GM12878 (cell line): ENCODE data around the gene SNCA. TPM values are rescaled to one million over a fixed set of nuclear protein-coding genes. Genes with fewer than 3 reads are reported as not detected.

Experiments
- ATAC-seq: fragments of 200-7000 bp; cut with Tn5 transposase; 3 replicates; pipeline ENCODE4 v1.9.1; 2020; ENCODE audit warnings: mild to moderate bottlenecking, moderate library complexity
- BruUV-seq: library from RNA; stranded (reverse); fragments of 400-500 nt; replicated peaks from 2 replicates; lab custom pipeline; 2021; lab: Mats Ljungman, UMichigan
- CTCF ChIA-PET: fragments of 300-600 bp; sonication (Branson Sonifier 250); formaldehyde crosslinking; extraction: SDS; loops from one replicate; lab custom pipeline; 2021; ENCODE audit warnings: inconsistent platforms; lab: Yijun Ruan, JAX
- POLR2A ChIA-PET: fragments of 350-600 bp; formaldehyde crosslinking; extraction: SDS; loops from one replicate; lab custom pipeline; 2021; ENCODE audit warnings: inconsistent platforms; lab: Charles Lee
- RAD21 ChIA-PET: fragments of 300-600 bp; sonication (Branson Sonifier 250); formaldehyde crosslinking; loops from one replicate; lab custom pipeline; 2023; ENCODE audit warnings: antibody characterized with exemption; ENCODE audit not compliant: unreplicated experiment; lab: Charles Lee
- SMC1A ChIA-PET: fragments of 300-600 bp; sonication (Branson Sonifier 250); formaldehyde crosslinking; loops from one replicate; lab custom pipeline; 2023; ENCODE audit not compliant: unreplicated experiment, uncharacterized antibody; lab: Charles Lee
- DNase-seq: peaks from one replicate; pipeline ENCODE4 v3.0.0-alpha.2; 2011; ENCODE audit warnings: low read depth, low spot score
- FAIRE-seq: peaks from 3 replicates; lab custom pipeline; 2011; peaks lifted over from hg19 to GRCh38; lab: Jason Lieb, UNC
- H2AFZ ChIP-seq: 2 replicates; pipeline ENCODE4 v1.6.0; 2011; ENCODE audit warnings: low read depth, low read length, control low read depth; ENCODE audit not compliant: control insufficient read depth
- H3K27ac ChIP-seq: 2 replicates; pipeline ENCODE4 v1.5.1; 2011; ENCODE audit warnings: control low read depth; ENCODE audit not compliant: control insufficient read depth, insufficient read depth
- H3K27me3 ChIP-seq, 2 experiments: replicated peaks in 1 of 2; 2 replicates each; pipeline versions ENCODE4 v1.6.0 to v1.6.1; 2011; ENCODE audit warnings: low read length in 1 of 2; ENCODE audit not compliant: control insufficient read depth in 2 of 2, insufficient read depth in 2 of 2
- H3K36me3 ChIP-seq, 2 experiments: 2 replicates each; pipeline ENCODE4 v1.5.1; 2011; ENCODE audit warnings: low read length in 1 of 2; ENCODE audit not compliant: control insufficient read depth in 2 of 2, insufficient read depth in 2 of 2
- H3K4me1 ChIP-seq: 2 replicates; pipeline ENCODE4 v1.6.1; 2011; ENCODE audit warnings: mild to moderate bottlenecking, low read length, moderate library complexity, mixed read lengths; ENCODE audit not compliant: control insufficient read depth, insufficient read depth
- H3K4me2 ChIP-seq: 2 replicates; pipeline ENCODE4 v1.6.0; 2011; ENCODE audit warnings: control low read depth; ENCODE audit not compliant: control insufficient read depth, insufficient read depth
- H3K4me3 ChIP-seq: fragments of 200-600 bp; sonication (generic); 2 replicates; pipeline ENCODE4 v1.5.1; 2016
- H3K79me2 ChIP-seq: 2 replicates; pipeline ENCODE4 v1.6.0; 2011; ENCODE audit warnings: low read length; ENCODE audit not compliant: control insufficient read depth, insufficient read depth
- H3K9ac ChIP-seq: 2 replicates; pipeline ENCODE4 v1.8.0; 2011; ENCODE audit warnings: low read length, control low read depth, mixed read lengths; ENCODE audit not compliant: control insufficient read depth, insufficient read depth
- H3K9me3 ChIP-seq: replicated peaks from 3 replicates; pipeline ENCODE4 v1.5.1; 2011; ENCODE audit warnings: mild to moderate bottlenecking, low read length; ENCODE audit not compliant: control insufficient read depth, insufficient read depth
- H4K20me1 ChIP-seq: 2 replicates; pipeline ENCODE4 v1.6.0; 2011; ENCODE audit not compliant: control insufficient read depth, insufficient read depth
- ATF2 ChIP-seq: IDR thresholded peaks from 2 replicates; pipeline ENCODE4 v1.6.1; 2012; ENCODE audit warnings: low read length, inconsistent platforms
- BCL11A ChIP-seq: IDR thresholded peaks from 2 replicates; pipeline ENCODE4 v1.6.1; 2011; ENCODE audit warnings: low read depth, low read length
- BHLHE40 ChIP-seq, 2 experiments: fragments of 450-650 bp in 1 of 2; IDR thresholded peaks; 2 replicates each; pipeline ENCODE4 v1.6.1; 2011 to 2017; ENCODE audit warnings: low read depth in 2 of 2, borderline replicate concordance in 1 of 2, improper control_type of control experiment in 1 of 2, low read length in 1 of 2, mild to moderate bottlenecking in 1 of 2
- CEBPB ChIP-seq, 2 experiments: fragments of 150-350 bp in 1 of 2; IDR thresholded peaks; 2 replicates each; pipeline ENCODE4 v1.6.1; 2012 to 2014; ENCODE audit warnings: low read depth in 2 of 2, low read length in 2 of 2, borderline replicate concordance in 1 of 2, inconsistent platforms in 1 of 2
- FOXK2 ChIP-seq: fragments of 450-650 bp; IDR thresholded peaks from 2 replicates; pipeline ENCODE4 v1.6.1; 2017; ENCODE audit warnings: mild to moderate bottlenecking, moderate library complexity
- IKZF2 ChIP-seq, 2 experiments: fragments of 450-650 bp; IDR thresholded peaks; 2 replicates each; pipeline ENCODE4 v1.6.1; 2017; ENCODE audit warnings: mild to moderate bottlenecking in 2 of 2, moderate library complexity in 2 of 2
- JUNB ChIP-seq: IDR thresholded peaks from 2 replicates; pipeline ENCODE4 v1.6.1; 2016; ENCODE audit warnings: antibody characterized with exemption, mild to moderate bottlenecking
- MAX ChIP-seq: IDR thresholded peaks from 2 replicates; pipeline ENCODE4 v1.6.1; 2012; ENCODE audit warnings: low read depth, low read length, improper control_type of control experiment
- NFXL1 ChIP-seq: fragments of 450-650 bp; IDR thresholded peaks from 2 replicates; pipeline ENCODE4 v1.6.1; 2017; ENCODE audit warnings: antibody characterized with exemption, mild to moderate bottlenecking, borderline replicate concordance
- NR2F1 ChIP-seq: fragments of 450-650 bp; conservative IDR thresholded peaks from 2 replicates; pipeline ENCODE4 v1.6.1; 2017; ENCODE audit warnings: mild to moderate bottlenecking
- SIX5 ChIP-seq: IDR thresholded peaks from 2 replicates; pipeline ENCODE4 v1.6.1; 2011; ENCODE audit warnings: mild to moderate bottlenecking, low read depth, low read length, moderate library complexity; ENCODE audit not compliant: severe bottlenecking
- SMARCA5 ChIP-seq: fragments of 450-650 bp; IDR thresholded peaks from 2 replicates; pipeline ENCODE4 v1.6.1; 2017; ENCODE audit warnings: mild to moderate bottlenecking
- TBL1XR1 ChIP-seq: IDR thresholded peaks from 2 replicates; pipeline ENCODE4 v1.6.1; 2012; ENCODE audit warnings: low read depth, low read length, improper control_type of control experiment
- ZBED1 ChIP-seq: IDR thresholded peaks from 2 replicates; pipeline ENCODE4 v1.6.1; 2016; ENCODE audit warnings: borderline replicate concordance
- ZNF622 ChIP-seq: fragments of 450-650 bp; IDR thresholded peaks from 2 replicates; pipeline ENCODE4 v1.6.1; 2017; ENCODE audit warnings: mild to moderate bottlenecking, inconsistent platforms
- WGBS: methylation state at CpG from one replicate; pipeline ENCODE4 v1.1.6; 2016; ENCODE audit warnings: low lambda C conversion rate; ENCODE audit not compliant: insufficient replicate concordance, insufficient coverage; ENCODE audit errors: missing lambda C conversion rate; 5-methylcytosine and 5-hydroxymethylcytosine counted together
- in situ Hi-C: fragments of 300-500 bp; cut with MboI; formaldehyde crosslinking; loops from 9 replicates; pipeline ENCODE4 v1.14.3; 2018; ENCODE audit warnings: mixed read lengths
- intact Hi-C: fragments of 100-400 bp; cut with micrococcal nuclease; formaldehyde crosslinking; loops from one replicate; pipeline ENCODE4 v1.14.2; 2022; ENCODE audit not compliant: unreplicated experiment
- polyA plus RNA-seq, 11 experiments: library from polyadenylated mRNA; depleted of rRNA in 4 of 11; unstranded in 6 of 11; stranded (reverse) in 5 of 11; fragments of >200 nt; fragmentation: Nextera tagmentation in 4 of 11; fragmentation: Illumina TruSeq in 1 of 11; extraction: Ambion mirVana in 4 of 11; extraction: Trizol in 1 of 11; gene quantifications; 1 replicate in 1 of 11; 2 replicates in 10 of 11; pipeline versions ENCODE4 v1.2.1 to v1.2.3, GENCODE V29; 2011 to 2016; ENCODE audit warnings: inconsistent platforms in 2 of 11, missing spikeins in 2 of 11, low read depth in 1 of 11
- total RNA-seq, 4 experiments: library from RNA; depleted of rRNA in 3 of 4; stranded (reverse); fragments of >200 nt in 3 of 4; fragmentation: Illumina TruSeq in 1 of 4; extraction: Trizol in 1 of 4; gene quantifications; 2 replicates each; pipeline versions ENCODE4 v1.2.1 to v1.2.3, GENCODE V29; 2013 to 2021
- TF ChIP-seq, protein P1 (sequence below): fragments of 450-650 bp; IDR thresholded peaks from 2 replicates; pipeline ENCODE4 v1.6.1; 2017; ENCODE audit warnings: mild to moderate bottlenecking, moderate library complexity

The SNCA gene
- total and polyA plus RNA-seq, 10 of the 15 experiments (the other 5 are each of a cell fraction or from before 2014, with no cell fraction given), result 0.22 TPM; not detected in 9

GRCh38 chr4:89807441-89808140 is 29.4 kb downstream of the SNCA start:
- no peak for FAIRE-seq
- H3K79me2 ChIP-seq, result no peaks in the 10 kb centered on the region
- no peak for TF ChIP-seq ZBED1
- no peak for TF ChIP-seq MAX
- no peak for TF ChIP-seq ATF2
- no peak for TF ChIP-seq NR2F1
- TF ChIP-seq BHLHE40 (IDR thresholded peaks at IDR 0.05; ENCODE audit: borderline replicate concordance in 1 of 2, low read depth in 2 of 2, low read length in 1 of 2), result no peak
- no peak for TF ChIP-seq ZNF622
- no peak for TF ChIP-seq NFXL1
- TF ChIP-seq BCL11A, result no peak
- TF ChIP-seq SMARCA5, result no peak
- TF ChIP-seq JUNB, result no peak
- TF ChIP-seq SIX5, result no peak
- TF ChIP-seq, protein P1, sequence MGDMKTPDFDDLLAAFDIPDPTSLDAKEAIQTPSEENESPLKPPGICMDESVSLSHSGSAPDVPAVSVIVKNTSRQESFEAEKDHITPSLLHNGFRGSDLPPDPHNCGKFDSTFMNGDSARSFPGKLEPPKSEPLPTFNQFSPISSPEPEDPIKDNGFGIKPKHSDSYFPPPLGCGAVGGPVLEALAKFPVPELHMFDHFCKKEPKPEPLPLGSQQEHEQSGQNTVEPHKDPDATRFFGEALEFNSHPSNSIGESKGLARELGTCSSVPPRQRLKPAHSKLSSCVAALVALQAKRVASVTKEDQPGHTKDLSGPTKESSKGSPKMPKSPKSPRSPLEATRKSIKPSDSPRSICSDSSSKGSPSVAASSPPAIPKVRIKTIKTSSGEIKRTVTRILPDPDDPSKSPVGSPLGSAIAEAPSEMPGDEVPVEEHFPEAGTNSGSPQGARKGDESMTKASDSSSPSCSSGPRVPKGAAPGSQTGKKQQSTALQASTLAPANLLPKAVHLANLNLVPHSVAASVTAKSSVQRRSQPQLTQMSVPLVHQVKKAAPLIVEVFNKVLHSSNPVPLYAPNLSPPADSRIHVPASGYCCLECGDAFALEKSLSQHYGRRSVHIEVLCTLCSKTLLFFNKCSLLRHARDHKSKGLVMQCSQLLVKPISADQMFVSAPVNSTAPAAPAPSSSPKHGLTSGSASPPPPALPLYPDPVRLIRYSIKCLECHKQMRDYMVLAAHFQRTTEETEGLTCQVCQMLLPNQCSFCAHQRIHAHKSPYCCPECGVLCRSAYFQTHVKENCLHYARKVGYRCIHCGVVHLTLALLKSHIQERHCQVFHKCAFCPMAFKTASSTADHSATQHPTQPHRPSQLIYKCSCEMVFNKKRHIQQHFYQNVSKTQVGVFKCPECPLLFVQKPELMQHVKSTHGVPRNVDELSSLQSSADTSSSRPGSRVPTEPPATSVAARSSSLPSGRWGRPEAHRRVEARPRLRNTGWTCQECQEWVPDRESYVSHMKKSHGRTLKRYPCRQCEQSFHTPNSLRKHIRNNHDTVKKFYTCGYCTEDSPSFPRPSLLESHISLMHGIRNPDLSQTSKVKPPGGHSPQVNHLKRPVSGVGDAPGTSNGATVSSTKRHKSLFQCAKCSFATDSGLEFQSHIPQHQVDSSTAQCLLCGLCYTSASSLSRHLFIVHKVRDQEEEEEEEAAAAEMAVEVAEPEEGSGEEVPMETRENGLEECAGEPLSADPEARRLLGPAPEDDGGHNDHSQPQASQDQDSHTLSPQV, result no peak
- no peak for TF ChIP-seq TBL1XR1
- TF ChIP-seq FOXK2, result no peak
- no peak for TF ChIP-seq CEBPB (IDR thresholded peaks at IDR 0.05; ENCODE audit: borderline replicate concordance in 1 of 2, low read depth in 2 of 2, low read length in 2 of 2)
- TF ChIP-seq IKZF2 (IDR thresholded peaks at IDR 0.05), result no peak

More at GRCh38 chr4:89807441-89808140, 29.4 kb downstream of the SNCA start:
- CTCF ChIA-PET, result interaction anchor here (1.0 to 1.2 kb wide), 2 partner anchors 71 to 150 kb away, joined by 3 read pairs; no protein-coding TSS in a partner anchor
- Histone ChIP-seq H3K27me3 (no peaks in the 10 kb centered on the region), H3K9me3 (no peaks in the 10 kb centered on the region), H3K4me1 (no peaks in the 10 kb centered on the region), H4K20me1 (no peaks in the 10 kb centered on the region), H3K4me2 (no peak overlapping the region), H3K27ac (no peak overlapping the region), H3K36me3 (no peaks in the 10 kb centered on the region), H3K9ac (no peak overlapping the region), H2AFZ (no peak overlapping the region), H3K4me3 (no peak overlapping the region)
- WGBS, result 33% methylated on average over 6 of the region's 6 CpGs
- ATAC-seq, result no peak
- POLR2A ChIA-PET, result no interaction called here
- SMC1A ChIA-PET, result no interaction called here
- intact Hi-C loops, result no loop called here
- DNase-seq, result no peak
- in situ Hi-C loops, result no loop called here
- RAD21 ChIA-PET, result no interaction called here
- no TSS peak for BruUV-seq
